Testis (tissue), 3 donors: Measurements from ENCODE around the gene CDC14A. TPM values are rescaled to one million over a fixed set of nuclear protein-coding genes. Genes with fewer than 3 reads are reported as not detected.
A peak's percentile ranks its signal among the peaks of the same experiment; 100 is the strongest.

Experiments
- DNase-seq: peaks from one replicate; pipeline ENCODE4 v3.0.0-alpha.2; 2019
- H3K27ac ChIP-seq, 2 donors: fragments of 200-600 bp; sonication (generic); one replicate each; pipeline ENCODE4 v1.5.1; 2019
- H3K27me3 ChIP-seq: fragments of 200-600 bp; sonication (generic); one replicate; pipeline ENCODE4 v1.5.1; 2019
- H3K36me3 ChIP-seq: fragments of 200-600 bp; sonication (generic); one replicate; pipeline ENCODE4 v1.5.1; 2017; ENCODE audit warnings: low read depth; ENCODE audit errors: missing control alignments
- H3K4me1 ChIP-seq: fragments of 200-600 bp; sonication (generic); one replicate; pipeline ENCODE4 v1.5.1; 2019
- H3K4me3 ChIP-seq, 2 donors: fragments of 200-600 bp; sonication (generic); one replicate each; pipeline ENCODE4 v1.5.1; 2017 to 2019
- H3K9me3 ChIP-seq: fragments of 200-600 bp; sonication (generic); one replicate; pipeline ENCODE4 v1.5.1; 2017
- CTCF ChIP-seq, 3 experiments: fragments of 450-650 bp in 2 of 3; fragments of 200-600 bp in 1 of 3; sonication (generic) in 1 of 3; IDR thresholded peaks; one replicate each; pipeline ENCODE4 v1.5.1; 2016 to 2019; ENCODE audit warnings: antibody characterized with exemption in 3 of 3, mild to moderate bottlenecking in 2 of 3, moderate library complexity in 1 of 3
- POLR2A ChIP-seq: fragments of 450-650 bp; IDR thresholded peaks from one replicate; pipeline ENCODE4 v1.6.1; 2017; ENCODE audit warnings: antibody characterized with exemption, mild to moderate bottlenecking, moderate library complexity
- WGBS, 2 donors: methylation state at CpG; one replicate each; pipeline ENCODE4 v1.1.5; 2018; 5-methylcytosine and 5-hydroxymethylcytosine counted together
- intact Hi-C: fragments of 100-400 bp; cut with DNase I; formaldehyde crosslinking; loops from one replicate; pipeline ENCODE4 v1.15.1; 2023; ENCODE audit warnings: low total_unique reads
- polyA plus RNA-seq: library from polyadenylated mRNA; stranded (reverse); fragments of 350-450 nt; fragmentation: Illumina TruSeq; extraction: RNeasy Lipid Tissue Mini Kit (QIAGEN cat#74804); gene quantifications from one replicate; pipeline ENCODE4 v1.2.3, GENCODE V29; 2014; ENCODE audit warnings: low read depth, low replicate concordance; ENCODE audit not compliant: insufficient read depth
- total RNA-seq, 2 donors: library from RNA; depleted of rRNA; stranded (reverse); fragments of >200 nt; gene quantifications; one replicate each; pipeline ENCODE4 v1.2.3, GENCODE V29; 2016

Gene CDC14A
- total and polyA plus RNA-seq, 3 donors from 2014 or later, result 28.3 to 55.9 (median 40.6) TPM

- intact Hi-C loops, result no loop called here
- H3K27ac ChIP-seq, result peak overlapping the region in 1 of 2 donors; percentile 35
- H3K4me1 ChIP-seq, result peaks cover 3% of the 10 kb centered on the region
- DNase-seq, result no peak
- no peak overlapping the region for H3K4me3 ChIP-seq
- TF ChIP-seq CTCF (IDR thresholded peaks at IDR 0.05) (no peak), POLR2A (no peak)
- no peaks in the 10 kb centered on the region for H3K9me3 ChIP-seq
- 60 to 64% methylated on average over 4 of the region's 4 CpGs for WGBS, 2 donors
- no peaks in the 10 kb centered on the region for H3K36me3 ChIP-seq
- H3K27me3 ChIP-seq, result no peaks in the 10 kb centered on the region
Measured at GRCh38 chr1:100524355-100524754, 172.0 kb downstream of the CDC14A start.

- H3K4me1 ChIP-seq, result peaks cover 3% of the 10 kb centered on the region
Measured at GRCh38 chr1:100526894-100527293, 174.6 kb downstream of the CDC14A start.

GRCh38 chr1:100528871-100529270 lies 176.6 kb downstream of the CDC14A start:
- no peak for DNase-seq
- H3K9me3 ChIP-seq, result no peaks in the 10 kb centered on the region
- no peaks in the 10 kb centered on the region for H3K36me3 ChIP-seq
- TF ChIP-seq POLR2A, result no peak
- TF ChIP-seq CTCF (IDR thresholded peaks at IDR 0.05), result no peak
- H3K4me3 ChIP-seq, result no peak overlapping the region
- H3K27ac ChIP-seq, result no peak overlapping the region
- no peaks in the 10 kb centered on the region for H3K27me3 ChIP-seq
- intact Hi-C loops, result no loop called here
- peaks cover 3% of the 10 kb centered on the region for H3K4me1 ChIP-seq
- 34 to 48% methylated on average over 2 of the region's 2 CpGs for whole genome bisulfite sequencing, 2 donors

More at GRCh38 chr1:100526894-100527293, 174.6 kb downstream of the CDC14A start:
- Histone ChIP-seq H3K27ac (no peak overlapping the region), H3K9me3 (no peaks in the 10 kb centered on the region), H3K27me3 (no peaks in the 10 kb centered on the region), H3K4me3 (no peak overlapping the region), H3K36me3 (no peaks in the 10 kb centered on the region)
- 92 to 97% methylated on average over 2 of the region's 2 CpGs for WGBS, 2 donors
- TF ChIP-seq POLR2A, result no peak
- TF ChIP-seq CTCF (IDR thresholded peaks at IDR 0.05), result no peak
- DNase-seq, result no peak
- intact Hi-C loops, result no loop called here

DNA sequence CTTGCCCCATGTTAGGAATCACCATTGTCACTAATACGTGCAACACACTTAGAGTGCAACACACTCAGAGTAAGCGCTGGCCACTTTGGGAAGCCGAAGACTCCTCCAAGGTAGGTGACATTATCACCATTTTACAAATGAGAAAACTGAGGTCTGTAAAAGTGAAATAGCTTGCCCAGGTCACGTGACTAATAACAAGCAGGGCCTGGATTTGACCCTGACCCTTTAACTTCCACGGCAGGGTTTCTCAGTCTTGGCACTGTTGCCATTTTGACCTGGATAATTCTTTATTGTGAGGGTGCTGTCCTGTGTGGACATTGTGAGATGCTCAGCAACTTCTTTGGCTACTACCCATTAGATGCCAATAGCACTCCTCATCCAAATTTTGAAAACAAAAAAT lies 177.8 kb downstream of the CDC14A start:
- 90 to 95% methylated on average over 5 of the region's 5 CpGs for WGBS, 2 donors
- intact Hi-C loops, result no loop called here
- H3K27ac ChIP-seq, result no peak overlapping the region

More for the DNA sequence above, 177.8 kb downstream of the CDC14A start:
- no peak for DNase-seq
- TF ChIP-seq CTCF (IDR thresholded peaks at IDR 0.05), result no peak
- TF ChIP-seq POLR2A, result no peak
- no peaks in the 10 kb centered on the region for H3K4me1 ChIP-seq
- H3K27me3 ChIP-seq, result no peaks in the 10 kb centered on the region
- no peak overlapping the region for H3K4me3 ChIP-seq
- no peaks in the 10 kb centered on the region for H3K9me3 ChIP-seq
- no peaks in the 10 kb centered on the region for H3K36me3 ChIP-seq
